HG03108 (cell line): Measurements from ENCODE around the gene NTM.
"Not testable (repeated sequence)": the region's sequence is repeated elsewhere in the genome, so short reads cannot be mapped to it uniquely, and the experiment has no call there.

ENCODE experiments used
- ATAC-seq: cut with Tn5 transposase; IDR thresholded peaks from one replicate; pipeline ENCODE4 v1.9.1; 2021; ENCODE audit warnings: moderate library complexity; ENCODE audit not compliant: unreplicated experiment

Gene NTM

GRCh38 chr11:131491503-131491902, 121.1 kb downstream of the NTM start:
- no peak for ATAC-seq

GRCh38 chr11:131495423-131495822, 125.0 kb downstream of the NTM start:
- ATAC-seq: no peak

GRCh38 chr11:131497686-131498085, 127.3 kb downstream of the NTM start:
- not testable (repeated sequence) for ATAC-seq

GRCh38 chr11:131498631-131499160, 128.3 kb downstream of the NTM start:
- ATAC-seq: no peak

GRCh38 chr11:131499199-131499598, 128.8 kb downstream of the NTM start:
- no peak for ATAC-seq

GRCh38 chr11:131503017-131503416, 132.6 kb downstream of the NTM start:
- ATAC-seq: no peak

- no peak for ATAC-seq
Measured at GRCh38 chr11:131504199-131504949, 134.0 kb downstream of the NTM start.

GRCh38 chr11:131506348-131506747, 135.9 kb downstream of the NTM start:
- ATAC-seq: no peak

GRCh38 chr11:131510662-131511061, 140.2 kb downstream of the NTM start:
- no peak for ATAC-seq

- ATAC-seq: no peak
Measured at GRCh38 chr11:131511794-131512193, 141.4 kb downstream of the NTM start.

- no peak for ATAC-seq
Measured at GRCh38 chr11:131512228-131512627, 141.8 kb downstream of the NTM start.

- no peak for ATAC-seq
Measured at GRCh38 chr11:131514062-131514461, 143.6 kb downstream of the NTM start.

GRCh38 chr11:131518305-131518838, 148.0 kb downstream of the NTM start:
- no peak for ATAC-seq

- no peak for ATAC-seq
Measured at GRCh38 chr11:131522851-131523250, 152.4 kb downstream of the NTM start.

- no peak for ATAC-seq
Measured at GRCh38 chr11:131530407-131530806, 160.0 kb downstream of the NTM start.

GRCh38 chr11:131533149-131533548, 162.7 kb downstream of the NTM start:
- no peak for ATAC-seq

GRCh38 chr11:131533998-131534397, 163.6 kb downstream of the NTM start:
- ATAC-seq: no peak

- ATAC-seq: no peak
Measured at GRCh38 chr11:131534611-131535010, 164.2 kb downstream of the NTM start.

- ATAC-seq: no peak
Measured at GRCh38 chr11:131536159-131536558, 165.7 kb downstream of the NTM start.

GRCh38 chr11:131537196-131537595, 166.8 kb downstream of the NTM start:
- no peak for ATAC-seq

GRCh38 chr11:131537748-131538147, 167.3 kb downstream of the NTM start:
- ATAC-seq: no peak

GRCh38 chr11:131538322-131538721, 167.9 kb downstream of the NTM start:
- ATAC-seq: no peak

GRCh38 chr11:131540676-131541075, 170.3 kb downstream of the NTM start:
- no peak for ATAC-seq
